Mesodermal cell (in vitro differentiated cells): ENCODE data around the gene INPP5A.

Experiments
- H3K27ac ChIP-seq: 2 replicates; pipeline ENCODE4 v1.7.0; 2013; ENCODE audit warnings: mild to moderate bottlenecking, low read depth, low read length, moderate library complexity; ENCODE audit not compliant: severe bottlenecking
- H3K36me3 ChIP-seq: 2 replicates; pipeline ENCODE4 v1.7.1; 2013; ENCODE audit warnings: mild to moderate bottlenecking, low read length, moderate library complexity; ENCODE audit not compliant: control insufficient read depth, insufficient read depth
- H3K4me1 ChIP-seq: one replicate; pipeline ENCODE4 v1.7.1; 2013; ENCODE audit warnings: mild to moderate bottlenecking, low read length; ENCODE audit not compliant: insufficient read depth, control insufficient read depth, poor library complexity, severe bottlenecking
- H3K4me3 ChIP-seq: 2 replicates; pipeline ENCODE4 v1.7.0; 2013; ENCODE audit warnings: low read length, control low read depth, mild to moderate bottlenecking; ENCODE audit not compliant: insufficient read depth, poor library complexity, severe bottlenecking; ENCODE audit errors: extremely low read depth
- H3K9me3 ChIP-seq: 2 replicates; pipeline ENCODE4 v1.7.1; 2013; ENCODE audit warnings: mild to moderate bottlenecking, low read length, moderate library complexity; ENCODE audit not compliant: control insufficient read depth
- WGBS, 2 experiments: methylation state at CpG; one replicate each; pipeline ENCODE4 v1.1.5; 2013; ENCODE audit warnings: missing lambda C conversion rate in 2 of 2; ENCODE audit not compliant: insufficient coverage in 2 of 2; 5-methylcytosine and 5-hydroxymethylcytosine counted together

Gene INPP5A

DNA sequence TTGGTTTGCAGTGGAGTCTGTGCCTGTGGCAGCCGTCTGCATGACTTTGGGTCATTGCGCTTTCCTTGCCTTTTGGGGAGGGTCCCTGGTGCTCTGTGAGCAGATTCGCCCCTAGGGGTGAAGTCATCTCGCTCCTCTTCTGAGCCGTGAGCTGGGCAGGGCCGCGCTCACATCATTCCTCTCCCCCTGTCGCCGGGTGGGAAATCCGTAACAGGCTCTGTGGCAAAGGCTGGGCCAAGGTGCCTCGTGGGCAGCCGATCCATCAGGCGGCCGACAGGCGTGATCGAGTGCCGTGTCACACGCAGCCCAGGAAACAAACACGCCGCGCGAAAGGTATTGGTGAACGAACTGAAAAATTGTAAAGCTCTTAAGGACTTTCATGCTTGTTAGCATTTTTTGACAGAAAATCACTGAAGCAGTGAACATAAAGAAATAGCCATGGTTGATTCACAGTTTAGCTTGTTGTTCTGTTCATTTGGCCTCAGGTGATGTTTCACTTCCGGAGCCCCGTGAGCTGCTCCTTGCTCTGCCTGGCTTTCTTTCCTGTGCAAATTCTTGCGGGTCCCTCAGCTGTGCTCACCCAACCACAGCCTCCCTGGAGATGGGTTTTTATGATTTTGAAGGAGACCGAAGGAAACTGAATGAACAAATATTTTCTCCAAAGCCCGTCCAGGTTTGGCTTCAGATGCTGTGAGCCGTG, 126.2 kb downstream of the INPP5A start:
- Histone ChIP-seq H3K36me3 (peaks cover 13% of the 10 kb centered on the region), H3K9me3 (no peaks in the 10 kb centered on the region), H3K4me1 (peaks cover 8% of the 10 kb centered on the region), H3K4me3 (no peak overlapping the region), H3K27ac (no peak overlapping the region)
- WGBS, 2 experiments: 92 to 93% methylated on average over 27 to 29 of the region's 29 CpGs

DNA sequence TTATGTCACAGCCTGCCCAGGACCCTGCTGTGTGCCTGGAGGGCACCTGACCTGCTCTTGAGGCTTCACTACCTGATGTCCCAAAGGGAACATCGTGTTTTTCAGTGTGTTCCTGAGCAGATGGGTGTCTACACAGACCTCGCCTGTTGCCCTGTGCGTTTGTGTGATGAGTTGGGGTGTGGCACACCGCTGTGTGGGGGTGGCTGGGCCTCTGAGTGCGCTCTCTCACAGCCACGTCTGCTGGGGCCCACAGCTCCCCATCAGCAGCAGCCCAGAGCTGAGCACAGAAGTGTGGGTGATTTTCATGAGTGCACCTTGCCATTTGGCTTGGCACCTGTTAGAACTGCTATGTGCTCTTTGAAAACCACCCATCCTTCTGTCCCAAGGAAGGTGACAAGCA, 126.8 kb downstream of the INPP5A start:
- peaks cover 10% of the 10 kb centered on the region for H3K36me3 ChIP-seq
- H3K4me1 ChIP-seq: peaks cover 8% of the 10 kb centered on the region
- no peak overlapping the region for H3K4me3 ChIP-seq
- no peaks in the 10 kb centered on the region for H3K9me3 ChIP-seq
- WGBS, 2 experiments: 88 to 96% methylated on average over 2 to 5 of the region's 6 CpGs
- H3K27ac ChIP-seq: no peak overlapping the region

DNA sequence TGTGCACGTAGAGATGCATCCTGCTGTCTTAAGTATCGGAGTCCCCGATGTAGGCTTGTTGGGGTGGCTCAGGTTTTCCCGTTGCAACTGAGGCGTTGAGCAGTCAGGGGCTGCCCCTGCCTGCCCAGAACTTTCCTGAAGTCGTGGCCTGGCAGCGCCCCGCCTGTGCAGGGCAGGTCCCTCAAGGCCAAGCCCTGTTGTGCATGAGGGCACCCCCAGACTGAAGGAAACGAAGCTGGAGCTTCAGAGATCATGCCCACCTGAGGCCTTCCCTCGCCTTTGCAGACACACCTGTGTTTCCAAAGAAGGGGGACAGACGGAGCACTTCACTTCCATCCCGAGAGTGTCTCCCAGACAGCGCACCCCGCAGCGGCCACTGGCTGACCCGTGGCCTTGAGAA, 127.3 kb downstream of the INPP5A start:
- Histone ChIP-seq H3K4me3 (no peak overlapping the region), H3K27ac (no peak overlapping the region), H3K9me3 (no peaks in the 10 kb centered on the region), H3K4me1 (peaks cover 8% of the 10 kb centered on the region), H3K36me3 (peaks cover 8% of the 10 kb centered on the region)
- 93 to 94% methylated on average over 15 to 16 of the region's 16 CpGs for WGBS, 2 experiments

DNA sequence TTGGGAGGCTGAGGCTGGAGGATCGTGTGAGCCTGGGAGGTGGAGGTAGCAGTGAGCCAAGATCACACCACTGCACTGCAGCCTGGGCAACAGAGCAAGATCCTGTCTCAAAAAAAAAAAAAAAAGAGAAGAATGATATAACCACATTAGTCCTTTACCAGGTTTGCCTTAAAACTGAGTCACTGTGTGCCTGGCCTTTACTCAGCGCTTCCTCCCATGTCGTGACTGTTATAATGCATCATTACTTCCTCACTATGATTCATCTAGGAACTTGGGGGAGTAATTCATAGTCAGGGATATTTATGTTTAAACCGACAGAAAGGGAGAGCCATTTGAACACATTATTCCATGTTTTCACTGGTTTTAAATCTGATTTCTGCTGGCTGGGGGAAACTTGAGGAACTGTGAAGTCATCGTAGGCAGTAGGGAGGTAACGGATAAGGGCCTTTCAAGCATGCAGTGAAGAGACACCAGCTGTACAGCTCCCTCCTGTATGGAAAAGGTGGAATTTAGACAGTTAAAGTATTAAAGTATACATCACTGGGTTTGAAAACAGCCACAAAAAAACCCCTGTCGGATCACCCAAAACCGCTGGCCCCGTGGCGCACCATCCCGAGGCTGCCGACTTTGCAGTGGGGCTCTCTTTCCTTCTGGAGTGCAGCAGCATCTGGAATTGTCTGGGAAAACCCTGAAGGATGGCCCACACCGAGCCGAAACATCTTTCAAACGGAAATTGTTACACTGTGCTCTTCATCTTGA, 128.5 kb downstream of the INPP5A start:
- no peak overlapping the region for H3K4me3 ChIP-seq
- H3K9me3 ChIP-seq: no peaks in the 10 kb centered on the region
- no peak overlapping the region for H3K27ac ChIP-seq
- peaks cover 6% of the 10 kb centered on the region for H3K36me3 ChIP-seq
- H3K4me1 ChIP-seq: peaks cover 8% of the 10 kb centered on the region
- 95 to 97% methylated on average over 8 of the region's 15 CpGs for WGBS, 2 experiments

DNA sequence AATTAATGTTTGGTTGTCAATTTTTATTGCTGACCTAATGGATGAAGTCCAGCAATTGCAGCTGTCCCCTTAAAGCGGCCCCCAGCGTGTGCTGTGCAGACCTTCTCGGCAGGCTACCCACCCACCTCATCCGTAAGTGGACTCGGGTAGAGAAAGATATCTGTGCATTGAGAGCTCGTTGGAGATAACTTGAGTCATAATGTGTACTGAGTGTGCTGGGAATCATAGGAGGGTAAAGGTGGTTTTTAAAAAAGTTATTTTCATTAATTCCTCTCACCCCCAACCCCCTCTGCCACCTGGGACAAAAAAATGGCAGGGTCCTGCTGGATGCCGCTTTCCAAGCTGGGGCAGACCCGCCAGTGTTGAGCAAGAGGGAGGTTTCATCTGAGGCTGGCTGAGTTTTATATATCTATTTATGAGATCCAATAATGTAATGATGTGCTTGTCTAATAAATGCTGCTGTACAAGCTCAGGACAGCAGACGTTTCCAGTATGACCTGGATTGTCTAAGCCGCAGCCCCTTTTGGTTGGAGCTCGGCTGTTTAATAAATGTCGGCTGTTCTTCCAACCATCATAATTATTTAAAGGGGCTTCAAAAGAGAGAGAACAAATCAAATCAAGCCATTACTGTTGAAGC, 129.2 kb downstream of the INPP5A start:
- H3K4me1 ChIP-seq: peaks cover 8% of the 10 kb centered on the region
- WGBS, 2 experiments: 93 to 100% methylated on average over 2 to 4 of the region's 12 CpGs
- no peak overlapping the region for H3K27ac ChIP-seq
- H3K4me3 ChIP-seq: no peak overlapping the region
- H3K36me3 ChIP-seq: peaks cover 6% of the 10 kb centered on the region
- H3K9me3 ChIP-seq: no peaks in the 10 kb centered on the region

DNA sequence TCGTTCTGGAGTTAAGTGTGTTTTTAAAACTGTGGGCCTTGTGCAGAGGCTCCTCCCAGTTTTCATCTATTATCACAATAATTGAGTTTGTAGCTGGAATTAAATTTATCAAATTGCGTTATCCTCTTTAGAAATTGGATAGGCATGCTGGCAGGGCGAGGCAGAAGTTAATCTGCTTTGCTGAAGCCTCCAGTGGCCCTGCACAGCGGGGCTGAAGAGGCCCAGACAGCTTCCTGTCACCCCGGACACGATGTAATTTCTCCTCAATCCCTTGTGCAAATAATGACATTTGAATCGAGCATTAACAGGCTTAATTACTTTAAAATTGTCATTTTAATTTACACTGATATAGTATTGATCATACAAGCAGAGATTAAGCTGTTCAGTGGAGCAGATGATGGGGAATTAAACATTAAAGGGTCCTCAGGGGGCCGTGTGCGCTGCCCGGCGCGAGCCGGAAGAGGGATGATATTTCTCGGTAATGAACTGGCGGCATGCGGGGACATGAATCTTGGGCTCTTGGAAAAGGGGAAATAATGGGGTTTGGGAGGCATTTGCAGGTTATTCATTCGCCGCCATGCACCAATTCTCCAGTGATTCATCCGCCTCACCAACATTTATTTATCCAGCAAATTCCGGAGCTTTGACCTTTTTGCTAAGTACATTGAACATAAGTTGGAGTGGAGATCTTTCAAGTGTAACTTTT, 129.9 kb downstream of the INPP5A start:
- Histone ChIP-seq H3K27ac (no peak overlapping the region), H3K4me3 (no peak overlapping the region), H3K4me1 (peaks cover 8% of the 10 kb centered on the region), H3K36me3 (peaks cover under 1% of the 10 kb centered on the region), H3K9me3 (no peaks in the 10 kb centered on the region)
- 94 to 97% methylated on average over 10 of the region's 20 CpGs for WGBS, 2 experiments

DNA sequence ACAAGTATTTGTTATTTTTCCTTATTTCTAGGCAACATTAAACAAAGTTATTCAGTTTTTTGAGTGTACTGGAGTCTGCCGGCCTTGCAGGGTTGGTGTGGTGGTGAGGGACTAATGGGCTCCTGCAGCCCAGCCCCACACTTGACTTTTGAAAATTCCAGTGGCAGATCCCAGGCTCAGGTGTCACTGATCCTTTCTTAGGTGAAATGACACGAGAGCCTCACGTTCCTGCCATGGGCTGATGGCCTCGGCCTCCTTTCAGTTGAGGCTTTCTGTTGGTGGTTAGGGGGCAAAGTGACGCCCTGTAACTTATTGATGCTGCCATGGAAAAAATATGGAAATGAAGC, 130.4 kb downstream of the INPP5A start:
- Histone ChIP-seq H3K4me3 (no peak overlapping the region), H3K36me3 (peaks cover 3% of the 10 kb centered on the region), H3K27ac (no peak overlapping the region), H3K4me1 (peaks cover 8% of the 10 kb centered on the region), H3K9me3 (no peaks in the 10 kb centered on the region)
- WGBS, 2 experiments: 93 to 96% methylated on average over 4 to 5 of the region's 5 CpGs

DNA sequence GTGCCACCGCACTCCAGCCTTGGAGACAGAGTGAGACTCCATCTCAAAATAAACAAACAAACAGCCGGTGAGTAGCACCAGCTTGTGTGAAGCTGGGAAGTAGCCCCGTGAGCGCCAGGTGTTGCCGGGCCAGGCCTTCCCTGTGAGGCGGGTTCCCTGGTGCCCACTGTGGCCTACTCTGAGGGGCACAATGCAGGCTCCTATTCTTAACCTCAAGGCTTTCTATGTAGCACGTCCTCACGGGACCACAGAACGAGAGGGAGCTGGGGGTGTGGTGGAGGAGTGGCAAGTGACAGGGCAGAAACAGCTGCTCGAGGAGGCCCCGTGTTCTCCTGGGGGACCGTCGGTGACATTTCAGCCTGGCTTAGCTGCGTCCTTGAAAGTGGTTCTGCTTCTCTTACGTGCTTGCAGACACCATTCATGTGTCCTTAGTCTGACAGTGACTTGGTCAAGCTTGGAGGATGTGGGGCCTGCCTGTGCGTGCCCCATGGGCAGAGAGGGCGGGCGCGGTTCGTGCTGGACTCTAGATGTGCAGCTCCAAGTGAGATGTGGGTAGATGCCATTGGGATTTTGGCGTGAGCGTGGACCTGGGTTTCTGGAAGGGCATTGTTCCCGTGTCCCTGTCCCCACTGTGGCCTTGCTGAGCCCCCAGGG, 131.7 kb downstream of the INPP5A start:
- Histone ChIP-seq H3K4me1 (peaks cover 8% of the 10 kb centered on the region), H3K4me3 (no peak overlapping the region), H3K27ac (no peak overlapping the region), H3K36me3 (peaks cover 3% of the 10 kb centered on the region), H3K9me3 (no peaks in the 10 kb centered on the region)
- WGBS, 2 experiments: 93 to 94% methylated on average over 17 to 19 of the region's 23 CpGs

DNA sequence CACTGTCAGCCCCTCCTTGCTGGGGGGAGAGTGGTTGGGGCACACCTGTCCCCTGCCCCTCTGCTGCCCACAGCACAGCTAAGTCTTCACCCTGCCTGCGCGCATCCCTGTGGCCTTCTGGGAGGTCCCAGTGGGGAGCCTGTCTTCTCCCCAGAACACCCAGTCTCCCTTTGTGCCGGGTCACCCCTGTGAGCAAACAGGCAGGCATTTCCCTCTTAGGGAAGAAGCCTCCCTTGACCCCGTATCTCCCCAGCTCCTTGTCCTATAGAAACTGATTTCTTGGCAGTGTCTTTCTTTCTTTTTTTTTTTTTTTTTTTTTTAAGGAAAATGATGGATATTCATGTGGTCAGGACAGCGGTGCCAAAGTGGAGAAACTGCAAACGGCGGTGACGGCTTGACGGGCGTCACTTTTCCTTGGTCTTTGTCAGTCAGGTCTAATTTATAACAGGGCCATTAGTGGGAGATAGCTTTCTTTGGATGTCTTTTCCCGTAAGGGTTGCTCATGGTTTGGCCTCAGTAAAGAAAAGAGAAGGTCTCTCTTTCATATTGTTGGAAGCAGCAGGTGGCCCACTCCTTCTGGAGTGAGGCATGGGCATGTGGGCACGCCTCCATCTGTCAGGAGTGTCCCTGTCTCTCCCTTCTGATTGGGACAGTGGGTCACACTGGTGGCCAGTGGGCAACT, 133.1 kb downstream of the INPP5A start:
- WGBS, 2 experiments: 86 to 89% methylated on average over 5 to 7 of the region's 12 CpGs

More for the DNA sequence above, 133.1 kb downstream of the INPP5A start:
- Histone ChIP-seq H3K9me3 (no peaks in the 10 kb centered on the region), H3K4me1 (peaks cover 8% of the 10 kb centered on the region), H3K27ac (no peak overlapping the region), H3K36me3 (peaks cover 3% of the 10 kb centered on the region), H3K4me3 (no peak overlapping the region)
